NCI-H460 (cell line): Measurements from ENCODE around the gene SLC52A1. TPM values are rescaled to one million over a fixed set of nuclear protein-coding genes. Genes with fewer than 3 reads are reported as not detected.
"Not testable (repeated sequence)": the region's sequence is repeated elsewhere in the genome, so short reads cannot be mapped to it uniquely, and the experiment has no call there.

Experiments
- DNase-seq: peaks from one replicate; pipeline ENCODE4 v3.0.0-alpha.2; 2016; ENCODE audit warnings: low read depth; ENCODE audit errors: extremely low read depth
- polyA plus RNA-seq: library from polyadenylated mRNA; depleted of rRNA; stranded (reverse); fragments of >200 nt; gene quantifications from 2 replicates; pipeline ENCODE4 v1.2.3, GENCODE V29; 2014; cell fraction: nucleus; rRNA removed
- total RNA-seq: library from RNA; depleted of rRNA; stranded (reverse); fragments of >200 nt; shearing (Covaris generic); gene quantifications from 2 replicates; pipeline ENCODE4 v1.2.3, GENCODE V29; 2014; rRNA removed

Gene SLC52A1
- 0.12 and 0.35 TPM in 2 replicates for total RNA-seq
- polyA plus RNA-seq = 0.51 and 1.2 TPM in 2 replicates

- no peak for DNase-seq
Measured at GRCh38 chr17:5035315-5035714, at the start of gene SLC52A1. SLC52A1 (minus strand) TSS chr17:5035426; CDS start chr17:5034606, 820 bp downstream.

GRCh38 chr17:5080591-5080990 is 45.4 kb upstream of the SLC52A1 start:
- no peak for DNase-seq

GRCh38 chr17:5078106-5079028 is 43.1 kb upstream of the SLC52A1 start, which contains the start of gene ZFP3:
ZFP3 (plus strand) TSS chr17:5078467; CDS start chr17:5091505, 13,038 bp downstream.
- DNase-seq = no peak

- no peak for DNase-seq
Measured at GRCh38 chr17:5077781-5078105, 42.5 kb upstream of the SLC52A1 start.

- DNase-seq = not testable (repeated sequence)
Measured at GRCh38 chr17:5077275-5077674, 42.0 kb upstream of the SLC52A1 start.

GRCh38 chr17:5075472-5075871 is 40.2 kb upstream of the SLC52A1 start:
- DNase-seq = not testable (repeated sequence)

GRCh38 chr17:5069724-5070123 is 34.5 kb upstream of the SLC52A1 start:
- no peak for DNase-seq

- no peak for DNase-seq
Measured at GRCh38 chr17:5068236-5068635, 33.0 kb upstream of the SLC52A1 start.

- DNase-seq = no peak
Measured at GRCh38 chr17:5065227-5065744, 30.1 kb upstream of the SLC52A1 start.

- DNase-seq = no peak
Measured at GRCh38 chr17:5055543-5055942, 20.3 kb upstream of the SLC52A1 start.

GRCh38 chr17:5050278-5050677 is 15.1 kb upstream of the SLC52A1 start:
- no peak for DNase-seq

- DNase-seq = no peak
Measured at GRCh38 chr17:5049314-5049841, 14.2 kb upstream of the SLC52A1 start.

- DNase-seq = no peak
Measured at GRCh38 chr17:5047446-5047845, 12.2 kb upstream of the SLC52A1 start.

- no peak for DNase-seq
Measured at GRCh38 chr17:5045496-5045895, 10.3 kb upstream of the SLC52A1 start.

- DNase-seq = no peak
Measured at GRCh38 chr17:5044630-5045029, 9.4 kb upstream of the SLC52A1 start.

GRCh38 chr17:5043524-5043923 is 8.3 kb upstream of the SLC52A1 start:
- no peak for DNase-seq

- no peak for DNase-seq
Measured at GRCh38 chr17:5042157-5043022, 7.2 kb upstream of the SLC52A1 start.

- DNase-seq = no peak
Measured at GRCh38 chr17:5034651-5035050, 575 bp downstream of the SLC52A1 start.

GRCh38 chr17:5034063-5034462 is 1.2 kb downstream of the SLC52A1 start:
- DNase-seq = no peak

- DNase-seq = no peak
Measured at GRCh38 chr17:5033352-5034015, 1.7 kb downstream of the SLC52A1 start.
